GM19468 (cell line): Measurements from ENCODE around the gene MAML3.

ENCODE experiments used
- ATAC-seq: cut with Tn5 transposase; IDR thresholded peaks from one replicate; pipeline ENCODE4 v1.9.1; 2021; ENCODE audit warnings: mild to moderate bottlenecking, moderate library complexity, moderate number of reproducible peaks; ENCODE audit not compliant: unreplicated experiment; ENCODE audit errors: extremely low read depth

MAML3 gene

GRCh38 chr4:140085062-140085622, 68.8 kb downstream of the MAML3 start:
- ATAC-seq, result no peak

- ATAC-seq, result no peak
These were observed 69.6 kb downstream of the MAML3 start for GRCh38 chr4:140084385-140084784.

- no peak for ATAC-seq
These were observed 71.6 kb downstream of the MAML3 start for GRCh38 chr4:140082391-140082755.

- ATAC-seq, result no peak
These were observed 72.2 kb downstream of the MAML3 start for GRCh38 chr4:140081641-140082390.

- no peak for ATAC-seq
These were observed 73.1 kb downstream of the MAML3 start for GRCh38 chr4:140080883-140081282.

GRCh38 chr4:140078366-140078765, 75.6 kb downstream of the MAML3 start:
- ATAC-seq, result no peak

- no peak for ATAC-seq
These were observed 77.7 kb downstream of the MAML3 start for GRCh38 chr4:140076307-140076706.

GRCh38 chr4:140071806-140072205, 82.2 kb downstream of the MAML3 start:
- peak; percentile 64 for ATAC-seq

GRCh38 chr4:140070973-140071372, 83.0 kb downstream of the MAML3 start:
- ATAC-seq, result no peak

GRCh38 chr4:140070366-140070765, 83.6 kb downstream of the MAML3 start:
- no peak for ATAC-seq

GRCh38 chr4:140069066-140069465, 84.9 kb downstream of the MAML3 start:
- ATAC-seq, result no peak

- ATAC-seq, result no peak
These were observed 85.7 kb downstream of the MAML3 start for GRCh38 chr4:140068271-140068670.

GRCh38 chr4:140066031-140066930, 87.7 kb downstream of the MAML3 start:
- ATAC-seq, result no peak

GRCh38 chr4:140065393-140065792, 88.6 kb downstream of the MAML3 start:
- ATAC-seq, result no peak

GRCh38 chr4:140061659-140062289, 92.2 kb downstream of the MAML3 start:
- ATAC-seq, result no peak

- ATAC-seq, result no peak
These were observed 92.8 kb downstream of the MAML3 start for GRCh38 chr4:140061194-140061593.

- ATAC-seq, result no peak
These were observed 94.8 kb downstream of the MAML3 start for GRCh38 chr4:140059159-140059558.

GRCh38 chr4:140057701-140058100, 96.3 kb downstream of the MAML3 start:
- no peak for ATAC-seq

- no peak for ATAC-seq
These were observed 98.0 kb downstream of the MAML3 start for GRCh38 chr4:140056015-140056414.

GRCh38 chr4:140054861-140055260, 99.1 kb downstream of the MAML3 start:
- no peak for ATAC-seq

GRCh38 chr4:140053185-140053584, 100.8 kb downstream of the MAML3 start:
- no peak for ATAC-seq
